Body of pancreas (tissue), 4 donors: ENCODE measurements around the gene EML6. TPM values are rescaled to one million over a fixed set of nuclear protein-coding genes. Genes with fewer than 3 reads are reported as not detected.
A peak's percentile ranks its signal among the peaks of the same experiment; 100 is the strongest.

Experiments used
- ATAC-seq: fragments of 150-250 bp; one replicate; pipeline ENCODE4 v1.9.1; 2016
- DNase-seq, 4 donors: peaks; one replicate each; pipeline ENCODE4 v3.0.0-alpha.2; 2019
- H3K27ac ChIP-seq, 4 donors: fragments of 200-600 bp; sonication (generic); 1 replicate in 3 of 4; 2 replicates in 1 of 4; pipeline versions ENCODE4 v1.5.1 to v1.6.1; 2016 to 2019; ENCODE audit warnings: mild to moderate bottlenecking in 1 of 4, mixed read lengths in 1 of 4, moderate library complexity in 1 of 4
- H3K27me3 ChIP-seq, 2 donors: fragments of 200-600 bp; sonication (generic); one replicate each; pipeline ENCODE4 v1.6.0; 2016; ENCODE audit warnings: mild to moderate bottlenecking in 1 of 2
- H3K36me3 ChIP-seq, 2 donors: fragments of 200-600 bp; sonication (generic); replicated peaks in 1 of 2; 2 replicates each; pipeline ENCODE4 v1.5.1; 2016; ENCODE audit warnings: low read depth in 2 of 2; ENCODE audit not compliant: insufficient read depth in 1 of 2
- H3K4me1 ChIP-seq: fragments of 200-600 bp; sonication (generic); one replicate; pipeline ENCODE4 v1.6.0; 2016
- H3K4me3 ChIP-seq, 2 donors: fragments of 200-600 bp; sonication (generic); 1 replicate in 1 of 2; 2 replicates in 1 of 2; pipeline ENCODE4 v1.5.1; 2016 to 2019
- H3K9me3 ChIP-seq, 3 donors: fragments of 200-600 bp; sonication (generic); 1 replicate in 2 of 3; 2 replicates in 1 of 3; pipeline ENCODE4 v1.5.1; 2016
- POLR2A ChIP-seq, 3 donors: fragments of 450-650 bp; IDR thresholded peaks; one replicate each; pipeline ENCODE4 v1.6.1; 2016; ENCODE audit warnings: antibody characterized with exemption in 3 of 3, mild to moderate bottlenecking in 2 of 3
- WGBS, 2 donors: methylation state at CpG; one replicate each; pipeline ENCODE4 v1.1.5; 2017; 5-methylcytosine and 5-hydroxymethylcytosine counted together
- intact Hi-C: fragments of 100-400 bp; cut with DNase I; formaldehyde crosslinking; loops from one replicate; pipeline ENCODE4 v1.15.1; 2023
- total RNA-seq, 2 donors: library from RNA; depleted of rRNA; stranded (reverse); fragments of >200 nt; gene quantifications; one replicate each; pipeline ENCODE4 v1.1.0, GENCODE V29; 2016
- TF ChIP-seq, protein P1 (sequence below), 7 experiments: fragments of 450-650 bp in 4 of 7; fragments of 200-600 bp in 3 of 7; sonication (generic) in 3 of 7; IDR thresholded peaks; one replicate each; pipeline ENCODE4 v1.5.1; 2016 to 2019; ENCODE audit warnings: antibody characterized with exemption in 7 of 7

EML6 gene
- total RNA-seq, 2 donors from 2014 or later: 2.3 to 2.6 TPM

DNA sequence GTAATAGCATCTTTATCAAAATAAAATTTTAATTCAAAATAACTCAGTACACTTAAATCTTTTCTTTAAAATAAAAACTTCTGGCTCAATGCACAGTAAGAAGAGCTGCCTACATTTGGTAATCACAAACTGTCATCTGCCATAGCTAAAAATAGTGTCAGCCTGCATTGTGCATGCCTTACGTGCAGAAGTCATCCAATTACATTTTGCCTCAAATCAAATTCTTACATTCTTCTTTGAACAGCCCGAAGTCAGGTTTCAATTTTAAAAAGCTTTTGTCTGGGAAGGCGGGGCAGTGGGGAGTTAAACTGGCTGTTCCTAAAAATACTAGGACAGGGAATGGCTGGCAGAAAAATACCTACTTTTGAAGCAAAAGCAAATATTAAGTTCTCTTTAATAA is 275.7 kb downstream of the EML6 start:
- ATAC-seq: no peak
- TF ChIP-seq POLR2A (IDR thresholded peaks at IDR 0.05): no peak
- TF ChIP-seq, protein P1, sequence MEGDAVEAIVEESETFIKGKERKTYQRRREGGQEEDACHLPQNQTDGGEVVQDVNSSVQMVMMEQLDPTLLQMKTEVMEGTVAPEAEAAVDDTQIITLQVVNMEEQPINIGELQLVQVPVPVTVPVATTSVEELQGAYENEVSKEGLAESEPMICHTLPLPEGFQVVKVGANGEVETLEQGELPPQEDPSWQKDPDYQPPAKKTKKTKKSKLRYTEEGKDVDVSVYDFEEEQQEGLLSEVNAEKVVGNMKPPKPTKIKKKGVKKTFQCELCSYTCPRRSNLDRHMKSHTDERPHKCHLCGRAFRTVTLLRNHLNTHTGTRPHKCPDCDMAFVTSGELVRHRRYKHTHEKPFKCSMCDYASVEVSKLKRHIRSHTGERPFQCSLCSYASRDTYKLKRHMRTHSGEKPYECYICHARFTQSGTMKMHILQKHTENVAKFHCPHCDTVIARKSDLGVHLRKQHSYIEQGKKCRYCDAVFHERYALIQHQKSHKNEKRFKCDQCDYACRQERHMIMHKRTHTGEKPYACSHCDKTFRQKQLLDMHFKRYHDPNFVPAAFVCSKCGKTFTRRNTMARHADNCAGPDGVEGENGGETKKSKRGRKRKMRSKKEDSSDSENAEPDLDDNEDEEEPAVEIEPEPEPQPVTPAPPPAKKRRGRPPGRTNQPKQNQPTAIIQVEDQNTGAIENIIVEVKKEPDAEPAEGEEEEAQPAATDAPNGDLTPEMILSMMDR (IDR thresholded peaks at IDR 0.05): no peak
- Histone ChIP-seq H3K4me1 (peaks cover 82% of the 10 kb centered on the region), H3K36me3 (no peaks in the 10 kb centered on the region), H3K4me3 (no peak overlapping the region), H3K9me3 (no peaks in the 10 kb centered on the region), H3K27ac (peak overlapping the region in 1 of 4 donors; percentile 75), H3K27me3 (no peaks in the 10 kb centered on the region)
- DNase-seq: no peak
- intact Hi-C loops: no loop called here
- WGBS, 2 donors: 8 to 10% methylated on average over 3 of the region's 3 CpGs

DNA sequence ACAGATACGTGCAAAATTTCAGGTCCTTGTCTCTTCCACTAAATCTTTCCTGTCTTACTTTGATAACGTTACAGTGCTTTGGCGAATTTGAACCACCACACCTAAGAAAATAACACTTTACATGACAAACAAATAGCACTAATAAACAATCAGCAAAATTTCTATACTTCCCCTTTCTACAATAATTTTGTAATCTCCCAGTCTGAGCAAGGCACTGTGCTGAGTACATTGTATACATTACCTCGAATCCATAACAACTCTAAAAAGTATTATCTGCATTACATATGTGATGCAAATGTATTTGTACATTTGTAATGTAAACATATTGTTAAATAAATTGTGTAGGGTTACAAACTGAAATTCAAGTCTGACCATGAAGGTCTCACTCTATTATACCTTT is 276.9 kb downstream of the EML6 start:
- no peak for DNase-seq

DNA sequence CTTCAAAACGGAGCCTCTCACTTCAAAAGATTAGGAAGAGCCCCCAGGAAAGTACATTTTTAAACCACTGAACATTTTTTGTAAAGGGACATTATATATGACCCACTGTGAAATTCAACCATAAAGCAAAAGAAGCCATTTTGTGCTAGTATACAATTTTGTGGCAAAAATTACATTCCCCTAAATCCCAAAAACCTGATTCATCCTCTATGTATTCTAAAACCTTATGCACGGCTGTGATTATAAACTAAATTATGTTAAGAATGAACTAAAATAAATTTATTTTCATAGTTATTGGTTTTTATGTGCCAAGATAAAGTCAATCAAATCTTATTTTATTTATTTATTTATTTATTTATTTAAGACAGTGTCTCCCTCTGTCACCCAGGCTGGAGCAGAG is 278.3 kb downstream of the EML6 start:
- H3K9me3 ChIP-seq: no peaks in the 10 kb centered on the region
- no peak for ATAC-seq
- WGBS, 2 donors: 45 to 73% methylated on average over 2 of the region's 2 CpGs
- peak overlapping the region in 1 of 4 donors; percentile 75 for H3K27ac ChIP-seq
- no peaks in the 10 kb centered on the region for H3K27me3 ChIP-seq
- no peak for TF ChIP-seq POLR2A (IDR thresholded peaks at IDR 0.05)
- TF ChIP-seq, protein P1 (IDR thresholded peaks at IDR 0.05): no peak
- H3K36me3 ChIP-seq: no peaks in the 10 kb centered on the region
- no peak overlapping the region for H3K4me3 ChIP-seq
- peaks cover 87% of the 10 kb centered on the region for H3K4me1 ChIP-seq
- intact Hi-C loops: no loop called here
- no peak for DNase-seq

More for the DNA sequence above, 276.9 kb downstream of the EML6 start:
- TF ChIP-seq, protein P1 (IDR thresholded peaks at IDR 0.05): no peak
- no peak for TF ChIP-seq POLR2A (IDR thresholded peaks at IDR 0.05)
- H3K27me3 ChIP-seq: no peaks in the 10 kb centered on the region
- no peaks in the 10 kb centered on the region for H3K9me3 ChIP-seq
- intact Hi-C loops: no loop called here
- H3K4me3 ChIP-seq: no peak overlapping the region
- WGBS, 2 donors: 27 to 34% methylated on average over 4 of the region's 4 CpGs
- H3K4me1 ChIP-seq: peaks cover 84% of the 10 kb centered on the region
- no peak for ATAC-seq
- H3K36me3 ChIP-seq: no peaks in the 10 kb centered on the region
- H3K27ac ChIP-seq: peak overlapping the region in 1 of 4 donors; percentile 75

DNA sequence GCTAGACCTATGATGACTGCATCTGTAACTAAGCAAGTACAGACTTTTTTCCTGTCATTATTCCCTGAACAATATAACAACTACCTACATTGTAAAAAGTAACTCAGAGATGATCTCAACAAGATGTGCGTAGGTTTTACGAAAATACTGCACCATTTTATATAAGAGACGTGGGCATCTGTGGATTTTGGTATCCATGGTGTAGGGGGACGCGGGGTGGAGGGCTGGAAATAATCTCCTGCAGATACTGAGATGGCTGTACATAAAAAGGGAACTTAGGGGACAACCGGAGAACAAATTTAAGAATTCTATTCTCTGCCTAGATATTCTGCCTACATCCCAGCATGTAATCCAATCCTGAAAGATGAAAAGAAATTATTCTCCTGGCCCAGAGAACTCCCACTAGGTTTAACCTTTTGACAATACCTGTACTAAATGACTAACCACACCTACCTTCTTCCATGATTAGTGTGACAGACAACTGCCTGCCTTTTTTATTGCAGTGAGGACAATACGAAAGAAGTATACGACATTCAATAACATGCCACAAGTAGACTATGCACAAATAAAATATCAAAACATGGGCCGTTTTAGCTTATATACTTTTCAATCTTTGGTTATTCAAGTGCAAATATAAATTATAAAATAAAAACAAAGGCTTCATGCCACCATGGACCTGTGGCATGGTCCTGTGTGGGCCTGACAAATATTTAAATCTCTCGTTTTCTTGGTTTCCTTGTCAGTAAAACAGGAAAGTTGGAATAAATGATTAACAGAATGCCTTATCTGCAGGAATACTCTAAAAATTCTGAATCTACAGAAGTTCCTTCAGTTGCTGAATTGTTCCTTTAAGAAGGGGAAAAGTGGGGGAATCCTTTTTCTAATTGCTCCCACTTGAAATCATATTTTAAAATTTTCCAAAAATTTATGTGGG is 280.5 kb downstream of the EML6 start:
- H3K27ac ChIP-seq: peak overlapping the region in 2 of 4 donors; percentile 54 to 75
- no peak for ATAC-seq
- intact Hi-C loops: no loop called here
- H3K4me3 ChIP-seq: no peak overlapping the region
- WGBS, 2 donors: 75 to 76% methylated on average over 10 of the region's 10 CpGs
- no peaks in the 10 kb centered on the region for H3K27me3 ChIP-seq
- H3K36me3 ChIP-seq: no peaks in the 10 kb centered on the region
- H3K4me1 ChIP-seq: peaks cover 83% of the 10 kb centered on the region
- TF ChIP-seq, protein P1 (IDR thresholded peaks at IDR 0.05): no peak
- no peak for DNase-seq
- H3K9me3 ChIP-seq: no peaks in the 10 kb centered on the region
